B cell (primary cell): Measurements from ENCODE around the gene SERPINA4. TPM values are rescaled to one million over a fixed set of nuclear protein-coding genes. Genes with fewer than 3 reads are reported as not detected.

Experiments used
- ATAC-seq: fragments of 200-7000 bp; cut with Tn5 transposase; one replicate; pipeline ENCODE4 v1.10.0; 2021; ENCODE audit warnings: low read depth, mild to moderate bottlenecking, moderate number of reproducible peaks, moderate library complexity
- CTCF ChIA-PET: fragments of 350-600 bp; sonication (Branson Sonifier 250); formaldehyde crosslinking; loops from one replicate; lab custom pipeline; 2021; ENCODE audit warnings: antibody characterized with exemption, inconsistent platforms; lab: Charles Lee
- POLR2A ChIA-PET: fragments of 350-600 bp; sonication (Branson Sonifier 250); formaldehyde crosslinking; loops from one replicate; lab custom pipeline; 2021; ENCODE audit warnings: antibody characterized with exemption; lab: Charles Lee
- DNase-seq: peaks from one replicate; pipeline ENCODE4 v3.0.0; 2013
- H2AFZ ChIP-seq: 2 replicates; pipeline ENCODE4 v1.6.1; 2012; ENCODE audit warnings: mild to moderate bottlenecking, low read depth, low read length; ENCODE audit not compliant: insufficient read depth, poor library complexity, severe bottlenecking
- H3K27ac ChIP-seq, 2 donors: 1 replicate in 1 of 2; 2 replicates in 1 of 2; pipeline ENCODE4 v1.5.1; 2012 to 2013; ENCODE audit warnings: low read length in 2 of 2, mild to moderate bottlenecking in 2 of 2, moderate library complexity in 1 of 2
- H3K27me3 ChIP-seq, 4 experiments: fragments of 200-600 bp in 1 of 4; sonication (generic) in 1 of 4; replicated peaks in 1 of 4; 1 replicate in 2 of 4; 2 replicates in 2 of 4; pipeline versions ENCODE4 v1.6.1 to v1.7.0; 2013 to 2016; ENCODE audit warnings: low read length in 3 of 4, mild to moderate bottlenecking in 2 of 4, mixed read lengths in 1 of 4, moderate library complexity in 1 of 4; ENCODE audit not compliant: insufficient read depth in 4 of 4, control insufficient read depth in 3 of 4; ENCODE audit errors: control extremely low read depth in 1 of 4
- H3K36me3 ChIP-seq, 2 experiments: replicated peaks in 1 of 2; 1 replicate in 1 of 2; 2 replicates in 1 of 2; pipeline versions ENCODE4 v1.6.1 to v1.7.1; 2013; ENCODE audit warnings: low read length in 1 of 2; ENCODE audit not compliant: insufficient read depth in 2 of 2, control insufficient read depth in 1 of 2; ENCODE audit errors: control extremely low read depth in 1 of 2, extremely low read depth in 1 of 2
- H3K4me1 ChIP-seq, 2 donors: fragments of 200-600 bp in 1 of 2; sonication (generic) in 1 of 2; 1 replicate in 1 of 2; 2 replicates in 1 of 2; pipeline versions ENCODE4 v1.5.1 to v1.6.1; 2013 to 2017; ENCODE audit warnings: low read length in 2 of 2; ENCODE audit not compliant: control insufficient read depth in 2 of 2, insufficient read depth in 2 of 2
- H3K4me2 ChIP-seq: replicated peaks from 2 replicates; pipeline ENCODE3; 2012; ENCODE audit warnings: mild to moderate bottlenecking, low read depth, low read length; ENCODE audit not compliant: poor library complexity, severe bottlenecking
- H3K4me3 ChIP-seq, 5 experiments: fragments of 200-600 bp in 1 of 5; sonication (generic) in 1 of 5; 1 replicate in 3 of 5; 2 replicates in 2 of 5; pipeline versions ENCODE4 v1.5.1 to v1.7.0; 2011 to 2016; ENCODE audit warnings: low read length in 4 of 5, mild to moderate bottlenecking in 4 of 5, low read depth in 2 of 5, control low read depth in 1 of 5, moderate library complexity in 1 of 5; ENCODE audit not compliant: insufficient read depth in 1 of 5; ENCODE audit errors: control extremely low read depth in 1 of 5, extremely low read depth in 1 of 5
- H3K79me2 ChIP-seq: fragments of 200-600 bp; sonication (generic); one replicate; pipeline ENCODE4 v1.6.0; 2016; ENCODE audit warnings: low read length; ENCODE audit not compliant: control insufficient read depth, insufficient read depth
- H3K9ac ChIP-seq: fragments of 200-600 bp; sonication (generic); 2 replicates; pipeline ENCODE4 v1.6.1; 2017; ENCODE audit warnings: mild to moderate bottlenecking, low read length, moderate library complexity
- H3K9me3 ChIP-seq, 3 donors: one replicate each; pipeline versions ENCODE4 v1.6.1 to v1.7.1; 2013; ENCODE audit warnings: low read length in 2 of 3; ENCODE audit not compliant: control insufficient read depth in 2 of 3, insufficient read depth in 1 of 3; ENCODE audit errors: control extremely low read depth in 1 of 3
- H4K20me1 ChIP-seq: 2 replicates; pipeline ENCODE4 v1.6.0; 2012; ENCODE audit warnings: mild to moderate bottlenecking, low read length; ENCODE audit not compliant: insufficient read depth, control insufficient read depth, poor library complexity, severe bottlenecking
- H3K27ac Mint-ChIP-seq: one replicate; pipeline ENCODE4 v1.8.0; 2021; ENCODE audit warnings: mixed read lengths
- H3K27me3 Mint-ChIP-seq: one replicate; pipeline ENCODE4 v1.8.0; 2021; ENCODE audit warnings: mixed read lengths
- H3K4me1 Mint-ChIP-seq: one replicate; pipeline ENCODE4 v1.8.0; 2021; ENCODE audit warnings: mixed read lengths
- H3K4me3 Mint-ChIP-seq: one replicate; pipeline ENCODE4 v1.8.0; 2021; ENCODE audit warnings: mixed read lengths
- H3K9me3 Mint-ChIP-seq: one replicate; pipeline ENCODE4 v1.8.0; 2022; ENCODE audit warnings: mixed read lengths; ENCODE audit not compliant: insufficient read depth
- EZH2 ChIP-seq: IDR thresholded peaks from 2 replicates; pipeline ENCODE4 v1.6.1; 2012; ENCODE audit warnings: borderline replicate concordance, low read depth, mild to moderate bottlenecking, moderate library complexity, low read length; ENCODE audit not compliant: insufficient read depth, poor library complexity, severe bottlenecking
- WGBS: methylation state at CpG from one replicate; pipeline ENCODE4 v1.1.5; 2013; ENCODE audit warnings: missing lambda C conversion rate; ENCODE audit not compliant: insufficient coverage; 5-methylcytosine and 5-hydroxymethylcytosine counted together
- intact Hi-C: fragments of 100-400 bp; cut with micrococcal nuclease; formaldehyde crosslinking; loops from one replicate; pipeline ENCODE4 v1.10.0; 2022
- polyA plus RNA-seq: library from polyadenylated mRNA; depleted of rRNA; stranded (reverse); fragments of >200 nt; gene quantifications from 2 replicates; pipeline ENCODE4 v1.2.3, GENCODE V29; 2012
- total RNA-seq, 2 donors: library from RNA; stranded (reverse); fragments of 120-200 nt in 1 of 2; gene quantifications; 1 replicate in 1 of 2; 2 replicates in 1 of 2; pipeline versions ENCODE4 v1.2.3 to v1.2.4, GENCODE V29; 2013 to 2022
- TF ChIP-seq, protein P1 (sequence below): fragments of 200-600 bp; IDR thresholded peaks from one replicate; pipeline ENCODE4 v1.8.0; 2022; ENCODE audit warnings: antibody characterized with exemption, mild to moderate bottlenecking

SERPINA4 gene
- total and polyA plus RNA-seq, 2 donors (not counting 1 experiment from before 2014, with no cell fraction given): not detected

DNA sequence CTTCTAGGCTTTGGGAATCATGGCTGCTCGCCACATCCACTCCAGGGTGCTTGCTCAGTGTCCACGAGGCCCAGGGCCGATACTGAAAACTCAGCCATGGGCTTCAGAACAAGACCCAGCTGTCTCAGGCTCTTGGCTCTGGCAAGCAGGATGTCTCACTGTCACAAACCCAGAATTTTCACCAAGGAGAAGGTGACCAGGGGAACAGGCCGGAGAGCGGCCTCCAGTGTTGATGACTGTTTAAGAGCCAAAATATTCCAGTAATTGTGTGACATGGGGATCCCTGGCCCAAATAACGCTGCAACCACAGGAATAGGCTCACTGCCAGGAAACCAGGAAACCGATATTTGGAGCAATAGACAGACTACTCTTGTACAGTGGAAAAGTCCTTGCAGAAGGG lies 10.2 kb downstream of the SERPINA4 start:
- Histone ChIP-seq H3K36me3 (no peaks in the 10 kb centered on the region), H3K79me2 (no peaks in the 10 kb centered on the region), H4K20me1 (no peaks in the 10 kb centered on the region), H3K27me3 (no peaks in the 10 kb centered on the region), H3K9ac (no peak overlapping the region), H3K27ac (no peak overlapping the region), H3K4me3 (no peak overlapping the region), H3K4me2 (no peak overlapping the region), H3K4me1 (no peaks in the 10 kb centered on the region), H3K9me3 (peaks cover 0 to 19% (median 0%) of the 10 kb centered on the region in 3 donors), H2AFZ (no peak overlapping the region)
- no peak for TF ChIP-seq EZH2
- TF ChIP-seq, protein P1, sequence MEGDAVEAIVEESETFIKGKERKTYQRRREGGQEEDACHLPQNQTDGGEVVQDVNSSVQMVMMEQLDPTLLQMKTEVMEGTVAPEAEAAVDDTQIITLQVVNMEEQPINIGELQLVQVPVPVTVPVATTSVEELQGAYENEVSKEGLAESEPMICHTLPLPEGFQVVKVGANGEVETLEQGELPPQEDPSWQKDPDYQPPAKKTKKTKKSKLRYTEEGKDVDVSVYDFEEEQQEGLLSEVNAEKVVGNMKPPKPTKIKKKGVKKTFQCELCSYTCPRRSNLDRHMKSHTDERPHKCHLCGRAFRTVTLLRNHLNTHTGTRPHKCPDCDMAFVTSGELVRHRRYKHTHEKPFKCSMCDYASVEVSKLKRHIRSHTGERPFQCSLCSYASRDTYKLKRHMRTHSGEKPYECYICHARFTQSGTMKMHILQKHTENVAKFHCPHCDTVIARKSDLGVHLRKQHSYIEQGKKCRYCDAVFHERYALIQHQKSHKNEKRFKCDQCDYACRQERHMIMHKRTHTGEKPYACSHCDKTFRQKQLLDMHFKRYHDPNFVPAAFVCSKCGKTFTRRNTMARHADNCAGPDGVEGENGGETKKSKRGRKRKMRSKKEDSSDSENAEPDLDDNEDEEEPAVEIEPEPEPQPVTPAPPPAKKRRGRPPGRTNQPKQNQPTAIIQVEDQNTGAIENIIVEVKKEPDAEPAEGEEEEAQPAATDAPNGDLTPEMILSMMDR: no peak
- Mint-ChIP-seq H3K27me3 (peaks cover 4% of the 10 kb centered on the region), H3K4me3 (no peak overlapping the region), H3K4me1 (no peaks in the 10 kb centered on the region), H3K27ac (no peak overlapping the region), H3K9me3 (no peaks in the 10 kb centered on the region)
- DNase-seq (no peak), ATAC-seq (no peak)
- WGBS: 61% methylated on average over 5 of the region's 7 CpGs
- intact Hi-C loops: no loop called here
- CTCF ChIA-PET: no interaction called here
- POLR2A ChIA-PET: no interaction called here

DNA sequence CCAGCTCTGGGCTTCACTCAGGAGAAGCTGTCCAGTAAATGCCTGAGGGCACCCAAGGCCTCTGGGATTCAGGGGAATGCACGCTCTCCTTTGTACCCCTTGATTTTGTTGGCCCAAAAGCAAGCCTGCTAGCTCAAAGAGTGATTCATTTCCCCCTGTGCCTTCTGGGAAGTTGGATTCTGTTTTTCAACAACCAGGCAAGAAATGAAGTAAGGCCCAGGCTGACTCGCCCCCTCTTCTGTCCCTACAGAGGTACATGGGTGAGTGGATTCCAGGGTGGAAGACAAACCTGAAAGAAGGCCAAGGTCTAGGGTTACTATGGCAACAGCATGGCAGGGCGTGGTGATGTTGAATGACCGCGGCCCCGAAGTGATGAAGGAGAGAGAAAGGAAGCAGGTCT lies 10.7 kb downstream of the SERPINA4 start:
- intact Hi-C loops: no loop called here
- no peak overlapping the region for H3K9ac ChIP-seq
- H3K9me3 ChIP-seq: peaks cover 0 to 19% (median 0%) of the 10 kb centered on the region in 3 donors
- H3K9me3 Mint-ChIP-seq: no peaks in the 10 kb centered on the region
- H3K4me2 ChIP-seq: no peak overlapping the region
- no peaks in the 10 kb centered on the region for H3K79me2 ChIP-seq
- ChIA-PET CTCF (no interaction called here), POLR2A (no interaction called here)
- H3K4me1 ChIP-seq: no peaks in the 10 kb centered on the region
- H3K27me3 Mint-ChIP-seq: peaks cover 4% of the 10 kb centered on the region
- H3K4me1 Mint-ChIP-seq: no peaks in the 10 kb centered on the region
- no peaks in the 10 kb centered on the region for H3K36me3 ChIP-seq
- no peak for TF ChIP-seq EZH2
- TF ChIP-seq, protein P1: no peak
- no peak for ATAC-seq
- no peak overlapping the region for H3K4me3 ChIP-seq
- H3K4me3 Mint-ChIP-seq: no peak overlapping the region
- 80% methylated on average over 1 of the region's 6 CpGs for WGBS
- no peak for DNase-seq
- no peaks in the 10 kb centered on the region for H3K27me3 ChIP-seq
- no peak overlapping the region for H3K27ac Mint-ChIP-seq
- no peak overlapping the region for H3K27ac ChIP-seq
- H4K20me1 ChIP-seq: no peaks in the 10 kb centered on the region
- H2AFZ ChIP-seq: no peak overlapping the region
